Activated CD4-positive, alpha-beta T cell treated with anti-CD3 and anti-CD28 coated beads, Interleukin-2, amount 10 ng/mL, durations not matched to agents 24 days and 14 days (primary cell): ENCODE measurements around the gene UBE2U. TPM values are rescaled to one million over a fixed set of nuclear protein-coding genes. Genes with fewer than 3 reads are reported as not detected.
A peak's percentile ranks its signal among the peaks of the same experiment; 100 is the strongest.

Source experiments
- DNase-seq: peaks from one replicate; pipeline ENCODE4 v3.0.0; 2022
- H3K27ac Mint-ChIP-seq: one replicate; pipeline ENCODE4 v1.8.0; 2022; ENCODE audit warnings: mild to moderate bottlenecking, mixed read lengths
- H3K27me3 Mint-ChIP-seq: one replicate; pipeline ENCODE4 v1.8.0; 2022; ENCODE audit warnings: mixed read lengths
- H3K36me3 Mint-ChIP-seq: one replicate; pipeline ENCODE4 v1.8.0; 2022; ENCODE audit warnings: low read depth, mild to moderate bottlenecking, mixed read lengths
- H3K4me1 Mint-ChIP-seq: one replicate; pipeline ENCODE4 v1.8.0; 2021; ENCODE audit warnings: mixed read lengths
- H3K4me3 Mint-ChIP-seq: one replicate; pipeline ENCODE4 v1.8.0; 2022; ENCODE audit warnings: mild to moderate bottlenecking, moderate library complexity, mixed read lengths
- H3K9me3 Mint-ChIP-seq: one replicate; pipeline ENCODE4 v1.8.0; 2021; ENCODE audit warnings: mixed read lengths
- intact Hi-C: fragments of 100-400 bp; cut with micrococcal nuclease; formaldehyde crosslinking; loops from one replicate; pipeline ENCODE4 v1.15.1; 2023
- total RNA-seq: library from RNA; stranded (reverse); gene quantifications from 2 replicates; pipeline ENCODE4 v1.2.3, GENCODE V29; 2022

UBE2U gene
- total RNA-seq, 1 donor from 2014 or later = not detected

DNA sequence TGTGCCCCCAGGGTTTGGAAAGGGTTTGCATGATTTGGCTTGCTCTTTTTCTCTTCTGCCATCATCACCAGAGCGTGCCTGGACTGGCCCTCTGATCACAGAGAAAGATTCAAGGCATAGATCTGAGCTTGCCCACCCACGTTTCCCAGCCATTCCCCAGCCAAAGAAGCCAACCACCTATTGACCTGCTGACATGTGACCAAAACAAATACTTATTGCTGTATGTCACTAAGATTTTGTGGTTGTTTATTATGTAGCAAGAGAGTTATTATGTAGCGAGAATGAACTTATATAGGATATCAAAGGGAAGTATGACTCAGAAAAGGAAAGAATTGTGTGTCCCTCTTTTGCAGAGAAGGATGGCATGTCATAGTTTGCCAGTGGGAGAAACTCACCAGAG is 59.9 kb downstream of the UBE2U start:
- intact Hi-C loops = loop anchor here (10.0 kb wide), 1 partner anchor 811 kb away; no protein-coding TSS in a partner anchor
- H3K9me3 Mint-ChIP-seq = no peaks in the 10 kb centered on the region
- peaks cover 36% of the 10 kb centered on the region for H3K27me3 Mint-ChIP-seq
- no peak for DNase-seq
- no peak overlapping the region for H3K4me3 Mint-ChIP-seq
- no peaks in the 10 kb centered on the region for H3K4me1 Mint-ChIP-seq
- no peaks in the 10 kb centered on the region for H3K36me3 Mint-ChIP-seq
- H3K27ac Mint-ChIP-seq = no peak overlapping the region

DNA sequence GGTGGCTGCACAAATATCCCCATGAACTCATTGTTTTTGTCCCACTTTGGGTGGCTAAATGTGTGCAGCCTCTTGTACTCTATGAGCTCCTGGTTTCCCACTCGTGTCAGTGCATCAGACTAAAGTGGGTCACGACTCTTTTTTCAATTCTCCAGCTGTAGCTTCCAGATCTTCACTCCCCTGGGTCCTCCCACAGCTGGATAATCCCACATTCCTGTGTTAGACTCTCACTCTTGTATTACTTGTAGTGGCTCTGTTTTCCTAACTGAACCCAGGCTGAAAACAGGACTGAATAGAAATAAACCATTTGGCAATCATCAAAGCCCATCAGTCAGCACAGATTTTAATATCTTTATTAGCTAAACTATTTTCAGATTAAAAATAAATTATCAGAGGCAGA is 60.4 kb downstream of the UBE2U start:
- Mint-ChIP-seq H3K9me3 (no peaks in the 10 kb centered on the region), H3K4me1 (no peaks in the 10 kb centered on the region), H3K27me3 (peaks cover 36% of the 10 kb centered on the region), H3K27ac (no peak overlapping the region), H3K4me3 (no peak overlapping the region), H3K36me3 (no peaks in the 10 kb centered on the region)
- DNase-seq = no peak
- intact Hi-C loops = loop anchor here (10.0 kb wide), 1 partner anchor 811 kb away; no protein-coding TSS in a partner anchor

DNA sequence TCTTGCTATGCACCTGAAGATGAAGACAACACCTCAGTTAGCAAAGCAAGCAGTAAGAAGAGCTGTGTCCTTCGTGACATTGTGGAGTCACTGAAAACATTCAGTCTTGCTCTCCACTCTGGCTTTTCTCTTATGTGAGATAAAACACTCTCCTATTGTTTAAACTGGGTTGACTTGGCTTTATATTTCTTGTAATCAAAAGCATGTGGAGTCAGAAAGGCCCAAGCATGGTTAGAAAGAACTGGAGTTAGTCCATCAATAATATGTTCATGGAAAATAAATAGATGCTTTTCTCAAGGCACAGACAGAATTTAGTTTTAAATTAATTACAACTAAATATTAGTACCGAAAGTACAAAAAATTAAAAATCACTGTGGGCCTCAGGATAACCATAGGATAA is 61.7 kb downstream of the UBE2U start:
- Mint-ChIP-seq H3K27ac (no peak overlapping the region), H3K4me3 (no peak overlapping the region), H3K4me1 (no peaks in the 10 kb centered on the region), H3K9me3 (no peaks in the 10 kb centered on the region), H3K27me3 (peaks cover 33% of the 10 kb centered on the region), H3K36me3 (no peaks in the 10 kb centered on the region)
- DNase-seq = no peak
- intact Hi-C loops = loop anchor here (5.0 to 10.0 kb wide), 2 partner anchors 810 to 1422 kb away; no protein-coding TSS in a partner anchor

DNA sequence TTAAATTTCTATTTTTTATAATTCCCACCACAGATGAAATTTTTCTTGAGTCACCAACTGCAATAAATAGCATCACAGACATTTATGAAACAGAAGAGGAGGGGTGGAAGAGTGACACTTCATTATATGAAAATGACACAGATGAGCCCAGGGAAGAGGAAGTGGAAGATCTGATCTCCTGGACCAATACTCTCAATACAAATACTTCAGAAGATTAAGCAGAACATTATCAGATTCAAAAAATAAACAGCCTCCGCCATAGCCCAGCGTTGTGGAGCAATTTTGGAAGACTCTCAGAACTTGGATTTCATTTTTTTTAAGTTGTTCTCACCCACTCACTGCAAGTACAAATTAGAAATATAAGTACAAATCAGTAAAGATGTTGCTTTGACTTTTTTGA is 63.6 kb downstream of the UBE2U start:
- no peak for DNase-seq
- Mint-ChIP-seq H3K27ac (no peak overlapping the region), H3K9me3 (no peaks in the 10 kb centered on the region), H3K4me3 (no peak overlapping the region), H3K36me3 (no peaks in the 10 kb centered on the region), H3K4me1 (no peaks in the 10 kb centered on the region), H3K27me3 (peaks cover 24% of the 10 kb centered on the region)
- intact Hi-C loops = loop anchor here (5.0 to 10.0 kb wide), 2 partner anchors 808 to 1420 kb away; no protein-coding TSS in a partner anchor

DNA sequence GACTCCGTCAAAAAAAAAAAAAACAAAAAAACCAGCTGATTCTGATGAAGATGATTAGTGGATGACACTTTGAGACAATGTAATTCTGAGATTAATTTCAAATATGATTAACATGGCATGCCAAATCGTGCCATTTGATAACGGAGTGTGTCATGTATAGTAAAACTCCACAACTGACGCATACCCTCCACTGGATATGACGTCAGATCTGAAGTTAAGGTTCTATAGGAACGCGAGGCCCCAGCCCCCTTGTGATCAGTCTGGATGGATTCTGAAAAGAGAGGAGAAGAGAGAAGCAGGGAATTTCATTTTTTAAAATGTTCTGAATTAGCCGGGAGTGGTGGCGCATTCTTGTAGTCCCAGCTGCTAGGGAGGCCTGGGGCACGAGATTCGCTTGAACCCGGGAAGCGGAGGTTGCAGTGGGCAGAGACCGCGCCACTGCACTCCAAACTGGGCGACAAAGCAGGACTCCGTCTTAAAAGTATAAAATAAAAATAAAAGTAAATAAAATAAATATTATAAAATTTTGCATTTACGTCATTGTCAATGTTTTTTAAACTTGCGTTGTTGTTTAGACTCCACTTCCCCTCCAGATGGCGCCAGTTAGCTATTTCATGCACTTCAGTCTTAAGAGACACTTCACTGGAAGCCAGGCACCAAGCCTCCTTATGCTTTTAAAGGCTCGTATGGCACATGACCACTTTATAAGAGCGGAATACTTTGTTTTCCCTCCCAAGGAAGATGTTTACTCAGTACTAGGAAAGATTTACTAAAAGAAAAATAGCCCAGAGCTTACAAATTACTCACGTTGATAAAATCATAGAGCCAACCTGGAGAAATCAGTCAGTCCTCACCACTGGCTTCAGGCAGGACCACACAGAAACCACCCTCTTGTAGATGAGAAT is 65.5 kb downstream of the UBE2U start:
- H3K36me3 Mint-ChIP-seq = no peaks in the 10 kb centered on the region
- intact Hi-C loops = loop anchor here (1.0 to 10.0 kb wide), 4 partner anchors 406 to 1418 kb away; no protein-coding TSS in a partner anchor
- no peak overlapping the region for H3K27ac Mint-ChIP-seq
- peak; percentile 88 for DNase-seq
- no peaks in the 10 kb centered on the region for H3K9me3 Mint-ChIP-seq
- peaks cover 10% of the 10 kb centered on the region for H3K27me3 Mint-ChIP-seq
- H3K4me1 Mint-ChIP-seq = no peaks in the 10 kb centered on the region
- H3K4me3 Mint-ChIP-seq = no peak overlapping the region

DNA sequence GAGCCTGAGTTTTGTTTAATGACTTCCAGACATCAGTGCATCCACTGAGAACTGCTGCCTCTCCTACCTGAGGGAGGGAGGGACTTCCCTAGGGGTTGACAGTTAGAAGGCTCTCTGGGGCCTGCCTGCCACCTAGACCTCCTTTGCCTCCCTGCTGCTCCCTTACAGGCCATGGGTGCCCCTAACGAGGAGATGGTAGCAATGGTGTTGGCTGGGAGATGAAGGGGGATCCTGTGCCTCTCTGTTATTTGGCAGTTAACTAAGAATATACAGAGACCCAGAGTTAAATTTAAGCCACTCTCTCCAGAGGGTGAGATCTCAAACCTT is 66.1 kb downstream of the UBE2U start:
- peaks cover 9% of the 10 kb centered on the region for H3K27me3 Mint-ChIP-seq
- no peaks in the 10 kb centered on the region for H3K4me1 Mint-ChIP-seq
- no peaks in the 10 kb centered on the region for H3K36me3 Mint-ChIP-seq
- H3K9me3 Mint-ChIP-seq = no peaks in the 10 kb centered on the region
- no peak overlapping the region for H3K27ac Mint-ChIP-seq
- H3K4me3 Mint-ChIP-seq = no peak overlapping the region
- intact Hi-C loops = loop anchor here (1.0 to 10.0 kb wide), 4 partner anchors 406 to 1418 kb away; no protein-coding TSS in a partner anchor
- no peak for DNase-seq

DNA sequence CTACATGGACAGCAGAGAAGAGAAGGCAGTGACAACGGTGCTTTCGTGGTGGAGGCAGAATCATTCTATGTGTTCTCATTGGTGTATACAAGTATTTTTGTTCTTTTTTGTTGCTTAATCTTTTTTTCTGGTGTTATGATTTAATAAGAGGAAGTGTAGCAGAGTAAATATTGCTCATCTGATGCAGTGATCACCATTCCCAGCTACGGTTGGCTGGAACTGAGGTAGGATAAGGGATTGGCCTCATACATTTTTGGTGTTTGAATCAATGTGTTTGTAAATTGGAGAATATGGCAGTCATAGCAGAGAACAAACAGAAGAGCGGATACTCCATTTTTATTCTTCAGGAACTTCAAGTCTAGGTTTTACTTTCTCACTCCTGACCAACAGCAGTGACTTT is 76.6 kb downstream of the UBE2U start:
- Mint-ChIP-seq H3K4me1 (no peaks in the 10 kb centered on the region), H3K27me3 (peaks cover 6% of the 10 kb centered on the region), H3K4me3 (no peak overlapping the region), H3K27ac (no peak overlapping the region), H3K9me3 (no peaks in the 10 kb centered on the region), H3K36me3 (no peaks in the 10 kb centered on the region)
- intact Hi-C loops = no loop called here
- no peak for DNase-seq

DNA sequence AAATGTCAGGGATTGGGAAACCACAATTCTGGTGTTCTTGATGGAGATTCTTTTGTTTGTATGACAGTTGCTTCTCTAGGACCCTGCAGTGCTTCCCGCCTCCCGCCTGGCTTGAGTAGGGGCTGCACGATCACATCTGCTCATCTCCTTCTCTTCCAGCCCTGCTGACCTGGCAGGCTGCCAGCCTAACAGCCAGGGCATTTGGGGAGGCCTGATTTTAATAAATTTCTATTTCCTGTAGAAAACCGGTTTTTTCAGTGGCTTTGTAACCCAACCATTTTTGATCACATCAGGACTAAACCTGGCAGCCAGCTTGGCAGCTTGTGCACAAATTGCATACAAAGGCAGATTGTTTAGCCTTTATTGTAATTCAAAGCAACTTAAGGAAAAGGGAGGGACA is 78.9 kb downstream of the UBE2U start:
- Mint-ChIP-seq H3K4me1 (no peaks in the 10 kb centered on the region), H3K4me3 (no peak overlapping the region), H3K36me3 (no peaks in the 10 kb centered on the region), H3K27me3 (peaks cover 4% of the 10 kb centered on the region), H3K9me3 (no peaks in the 10 kb centered on the region), H3K27ac (no peak overlapping the region)
- DNase-seq = no peak
- intact Hi-C loops = no loop called here

DNA sequence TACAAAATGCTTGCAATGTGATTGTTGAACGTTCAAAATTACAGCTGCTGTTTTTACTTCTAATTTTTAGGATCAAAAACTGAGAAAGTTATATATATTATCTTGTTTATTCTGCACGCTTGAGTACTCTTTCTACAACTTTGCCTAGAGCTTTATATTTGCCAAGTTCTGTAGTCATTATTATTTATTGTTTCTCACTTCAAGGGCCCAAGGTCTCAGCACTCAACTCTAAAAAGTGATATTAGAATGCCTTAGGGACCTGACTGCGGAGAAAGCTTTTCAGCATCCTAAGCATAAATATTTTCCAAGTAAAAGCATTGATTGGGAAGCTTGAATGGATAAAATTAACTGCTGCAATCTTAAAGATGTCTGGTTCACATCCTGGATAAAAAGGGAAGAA is 83.6 kb downstream of the UBE2U start:
- Mint-ChIP-seq H3K36me3 (no peaks in the 10 kb centered on the region), H3K27ac (no peak overlapping the region), H3K27me3 (peaks cover 1% of the 10 kb centered on the region), H3K9me3 (no peaks in the 10 kb centered on the region), H3K4me3 (no peak overlapping the region), H3K4me1 (no peaks in the 10 kb centered on the region)
- DNase-seq = no peak
- intact Hi-C loops = no loop called here

DNA sequence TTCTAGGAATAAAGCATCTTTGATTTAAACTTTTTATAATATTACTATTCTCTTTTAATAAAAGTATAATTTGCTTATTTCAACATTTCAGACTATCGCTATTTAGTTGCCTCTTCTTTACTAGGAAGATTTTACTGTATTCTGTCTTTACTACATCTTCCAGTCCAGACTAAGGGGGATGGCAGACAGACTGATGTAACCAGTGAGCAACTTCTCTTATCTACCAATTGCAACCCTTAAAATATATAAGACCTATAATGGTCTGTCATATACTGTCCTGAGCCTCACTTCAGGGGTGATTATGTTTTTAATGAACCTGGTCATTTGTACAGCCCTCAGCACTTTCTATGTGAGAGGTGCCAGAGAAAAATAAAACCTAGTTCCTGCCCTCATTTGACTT is 87.0 kb downstream of the UBE2U start:
- no peaks in the 10 kb centered on the region for H3K9me3 Mint-ChIP-seq
- H3K27ac Mint-ChIP-seq = no peak overlapping the region
- no peaks in the 10 kb centered on the region for H3K36me3 Mint-ChIP-seq
- H3K4me3 Mint-ChIP-seq = no peak overlapping the region
- H3K27me3 Mint-ChIP-seq = peaks cover 1% of the 10 kb centered on the region
- intact Hi-C loops = no loop called here
- H3K4me1 Mint-ChIP-seq = no peaks in the 10 kb centered on the region
- no peak for DNase-seq

DNA sequence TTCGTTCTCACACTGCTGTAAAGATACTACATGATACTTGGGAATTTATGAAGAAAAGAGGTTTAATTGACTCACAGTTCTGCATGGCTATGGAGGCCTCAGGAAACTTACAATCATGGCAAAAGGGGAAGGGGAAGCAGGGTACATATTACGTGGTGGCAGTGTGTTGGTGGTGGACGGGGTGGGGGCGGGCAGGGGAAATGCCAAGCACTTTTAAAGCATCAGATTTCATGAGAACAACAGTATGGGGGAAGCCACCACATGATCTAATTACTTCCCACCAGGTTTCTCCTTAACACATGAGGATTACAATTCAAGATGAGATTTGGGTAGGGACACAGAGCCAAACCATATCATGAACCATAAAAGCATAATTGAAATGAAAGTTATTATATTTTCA is 88.5 kb downstream of the UBE2U start:
- DNase-seq = no peak
- intact Hi-C loops = no loop called here
- Mint-ChIP-seq H3K4me1 (no peaks in the 10 kb centered on the region), H3K36me3 (no peaks in the 10 kb centered on the region), H3K27me3 (peaks cover 1% of the 10 kb centered on the region), H3K9me3 (no peaks in the 10 kb centered on the region), H3K4me3 (no peak overlapping the region), H3K27ac (no peak overlapping the region)

DNA sequence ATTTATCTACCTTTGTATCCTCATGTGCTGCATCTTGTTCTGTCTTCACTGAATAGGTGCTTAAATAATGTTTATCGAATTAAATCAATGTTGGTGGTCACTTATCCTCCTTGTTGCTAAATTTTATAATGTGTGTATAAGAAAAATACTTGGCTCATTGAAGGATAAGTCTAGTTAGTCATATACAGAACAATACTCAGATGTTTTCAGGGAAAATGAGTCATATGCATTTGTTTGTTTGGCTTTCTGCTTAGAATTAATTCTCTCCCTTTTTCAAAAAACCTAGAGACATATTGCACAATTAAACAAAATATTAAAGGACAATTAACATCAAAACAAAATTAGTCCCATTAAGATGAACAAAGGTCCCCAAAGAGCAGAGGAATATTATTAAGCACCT is 89.0 kb downstream of the UBE2U start:
- intact Hi-C loops = no loop called here
- no peaks in the 10 kb centered on the region for H3K9me3 Mint-ChIP-seq
- H3K4me1 Mint-ChIP-seq = no peaks in the 10 kb centered on the region
- no peak for DNase-seq
- H3K27me3 Mint-ChIP-seq = peaks cover 1% of the 10 kb centered on the region
- no peak overlapping the region for H3K27ac Mint-ChIP-seq
- H3K4me3 Mint-ChIP-seq = no peak overlapping the region
- H3K36me3 Mint-ChIP-seq = no peaks in the 10 kb centered on the region

DNA sequence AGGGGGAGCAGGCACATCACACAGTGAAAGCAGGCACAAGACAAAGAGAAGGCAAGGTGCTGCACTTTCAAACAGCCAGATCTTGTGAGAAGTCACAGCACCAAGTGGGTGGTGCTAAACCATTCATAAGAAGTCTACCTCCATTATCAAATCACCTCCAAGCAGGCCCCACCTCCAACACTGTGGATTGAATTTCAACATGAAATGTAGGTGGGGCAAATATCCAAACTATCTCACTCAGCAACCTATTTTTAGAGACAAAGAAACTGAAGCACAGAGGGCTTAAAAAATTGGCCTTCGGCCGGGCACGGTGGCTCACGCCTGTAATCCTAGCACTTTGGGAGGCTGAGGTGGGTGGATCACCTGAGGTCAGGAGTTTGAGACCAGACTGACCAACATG is 90.4 kb downstream of the UBE2U start:
- peaks cover 3% of the 10 kb centered on the region for H3K27me3 Mint-ChIP-seq
- H3K4me1 Mint-ChIP-seq = no peaks in the 10 kb centered on the region
- H3K9me3 Mint-ChIP-seq = no peaks in the 10 kb centered on the region
- H3K4me3 Mint-ChIP-seq = no peak overlapping the region
- no peak for DNase-seq
- intact Hi-C loops = no loop called here
- no peak overlapping the region for H3K27ac Mint-ChIP-seq
- H3K36me3 Mint-ChIP-seq = no peaks in the 10 kb centered on the region

DNA sequence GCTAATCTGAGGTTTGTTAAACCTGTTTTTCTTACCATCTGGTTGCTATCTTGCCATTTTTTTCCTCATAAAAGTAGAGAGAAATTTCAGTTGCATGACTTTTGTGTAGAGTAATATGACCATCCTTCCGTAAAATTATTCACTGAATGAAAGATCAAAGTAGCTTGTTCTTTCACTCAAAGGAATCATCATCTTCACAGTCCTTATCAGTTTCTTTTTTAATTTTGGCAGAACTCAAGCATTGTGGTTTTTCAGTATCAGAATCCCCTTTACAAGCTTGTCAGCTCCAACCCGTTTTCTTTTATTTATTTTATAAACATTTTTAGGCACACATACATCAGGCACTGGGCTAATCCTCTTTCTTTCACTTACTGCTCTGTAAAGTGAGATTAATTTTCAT is 91.7 kb downstream of the UBE2U start:
- Mint-ChIP-seq H3K4me3 (no peak overlapping the region), H3K27me3 (peaks cover 9% of the 10 kb centered on the region), H3K9me3 (no peaks in the 10 kb centered on the region), H3K4me1 (no peaks in the 10 kb centered on the region), H3K27ac (no peak overlapping the region), H3K36me3 (no peaks in the 10 kb centered on the region)
- intact Hi-C loops = no loop called here
- no peak for DNase-seq

DNA sequence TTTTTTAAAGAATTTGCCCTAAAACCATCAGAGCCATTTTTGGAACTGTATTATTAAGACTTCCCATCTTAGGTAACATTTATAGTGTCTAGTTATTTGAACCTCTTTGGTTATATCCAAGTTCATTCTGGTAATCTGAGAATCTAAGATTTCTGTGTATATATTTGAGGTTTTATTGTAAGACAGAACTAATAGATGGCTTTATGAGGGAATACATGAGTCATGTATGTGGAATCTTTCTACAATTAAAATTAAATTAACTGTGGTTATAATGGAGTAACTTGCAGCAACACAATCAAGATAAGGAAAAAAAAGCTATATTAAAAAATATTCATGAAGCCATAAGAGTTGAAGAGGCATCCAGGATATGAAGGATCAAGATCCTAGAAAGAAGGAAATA is 92.1 kb downstream of the UBE2U start:
- H3K9me3 Mint-ChIP-seq = no peaks in the 10 kb centered on the region
- no peak overlapping the region for H3K4me3 Mint-ChIP-seq
- no peak overlapping the region for H3K27ac Mint-ChIP-seq
- no peaks in the 10 kb centered on the region for H3K36me3 Mint-ChIP-seq
- H3K4me1 Mint-ChIP-seq = no peaks in the 10 kb centered on the region
- intact Hi-C loops = no loop called here
- DNase-seq = no peak
- H3K27me3 Mint-ChIP-seq = peaks cover 12% of the 10 kb centered on the region
